ENCODE data around the gene CNTNAP3B.
"Not testable (repeated sequence)": the region's sequence is repeated elsewhere in the genome, so short reads cannot be mapped to it uniquely, and the experiment has no call there.

The CNTNAP3B gene

DNA sequence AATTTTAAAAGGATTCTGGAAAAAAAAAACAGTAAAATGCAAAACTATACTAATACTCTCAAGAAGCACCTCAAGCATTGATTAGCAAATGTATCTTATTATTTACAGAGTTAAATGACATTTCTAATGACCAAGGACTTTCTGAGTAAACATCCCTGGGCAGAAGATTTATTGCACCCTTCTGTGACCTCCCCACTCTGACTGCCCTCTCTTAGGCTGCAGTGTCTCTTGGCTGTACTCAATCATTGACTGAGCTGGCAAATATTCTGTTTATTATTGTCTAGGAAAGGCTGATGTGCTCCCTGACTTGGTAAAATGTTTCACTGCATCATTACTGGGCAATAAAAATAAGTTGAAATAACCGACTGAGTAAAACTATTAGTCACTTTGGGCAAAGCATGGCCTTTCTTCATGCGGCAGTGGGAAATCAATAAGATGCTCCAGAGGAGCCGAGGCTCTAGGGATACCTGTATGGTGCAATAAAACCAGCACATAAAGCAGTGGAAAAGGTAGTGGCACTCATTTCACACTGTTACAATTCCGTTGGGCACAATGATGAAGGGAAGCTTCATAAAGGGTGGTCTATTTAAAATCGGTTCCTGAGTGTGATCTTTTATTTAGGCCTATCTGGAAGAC is 151.1 kb downstream of the CNTNAP3B start:
- not testable (repeated sequence) for DNase-seq (ENCODE audit: low read depth in 2 of 2)

DNA sequence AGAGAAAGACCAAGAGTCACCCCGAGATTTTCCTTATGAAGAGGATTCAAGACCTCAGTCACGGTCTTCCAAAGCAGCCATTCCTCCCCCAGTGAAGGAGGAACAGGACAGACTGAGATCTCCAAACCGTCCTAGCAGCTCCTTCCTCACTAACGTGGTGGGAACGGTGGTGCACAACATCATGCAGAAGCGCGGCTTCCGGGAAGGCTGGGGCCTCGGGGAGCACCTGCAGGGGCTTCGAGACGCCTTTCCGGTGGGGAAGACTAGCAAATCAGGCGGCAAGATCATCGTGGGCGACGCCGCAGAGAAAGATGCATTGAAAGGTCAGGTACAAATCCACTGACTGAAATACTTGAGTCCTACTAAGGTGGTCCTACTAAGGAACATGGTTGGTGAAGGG is 154.3 kb downstream of the CNTNAP3B start:
- not testable (repeated sequence) for DNase-seq (ENCODE audit: low read depth in 2 of 2)

DNA sequence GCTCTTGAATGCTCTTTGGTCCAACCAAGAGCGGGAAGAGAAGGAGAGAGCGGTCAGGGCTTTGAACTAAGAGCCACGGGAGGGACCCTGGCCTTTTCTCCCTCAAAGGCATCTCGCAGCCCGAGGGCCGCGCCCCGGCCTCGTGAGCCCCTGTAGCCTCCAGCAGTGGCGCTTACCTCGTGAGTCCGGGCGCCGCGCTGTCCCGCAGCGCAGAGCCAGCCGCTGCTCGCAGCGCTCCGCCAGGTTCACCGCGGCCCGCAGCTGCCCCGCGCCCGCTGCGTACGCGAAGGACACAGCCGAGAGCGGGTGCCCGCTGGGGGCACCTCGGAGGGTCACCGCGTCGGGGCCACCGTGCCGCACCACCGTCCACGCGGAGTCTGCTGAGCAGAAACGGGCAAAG is 176.2 kb downstream of the CNTNAP3B start:
- not testable (repeated sequence) for DNase-seq (ENCODE audit: low read depth in 2 of 2)

DNA sequence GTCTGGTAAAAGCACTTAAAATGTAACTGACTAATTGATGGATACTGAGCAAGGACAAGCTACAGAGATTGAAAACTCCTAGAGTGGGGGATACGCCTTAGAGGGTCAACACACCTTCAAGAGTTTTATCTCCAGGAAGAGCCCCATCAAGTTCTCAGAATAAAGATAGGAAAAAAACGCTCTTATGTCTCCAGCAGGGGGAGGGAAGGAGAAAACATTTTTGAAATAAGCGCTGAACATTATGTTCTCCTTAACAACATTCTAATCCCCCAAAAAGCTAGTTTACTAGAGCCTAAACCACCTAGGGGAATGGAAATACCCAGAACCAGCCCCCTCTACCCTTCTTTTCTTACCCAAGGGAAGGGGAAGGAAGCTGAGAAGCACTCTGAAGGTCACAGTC is 187.5 kb downstream of the CNTNAP3B start:
- not testable (repeated sequence) for DNase-seq (ENCODE audit: low read depth in 2 of 2)

DNA sequence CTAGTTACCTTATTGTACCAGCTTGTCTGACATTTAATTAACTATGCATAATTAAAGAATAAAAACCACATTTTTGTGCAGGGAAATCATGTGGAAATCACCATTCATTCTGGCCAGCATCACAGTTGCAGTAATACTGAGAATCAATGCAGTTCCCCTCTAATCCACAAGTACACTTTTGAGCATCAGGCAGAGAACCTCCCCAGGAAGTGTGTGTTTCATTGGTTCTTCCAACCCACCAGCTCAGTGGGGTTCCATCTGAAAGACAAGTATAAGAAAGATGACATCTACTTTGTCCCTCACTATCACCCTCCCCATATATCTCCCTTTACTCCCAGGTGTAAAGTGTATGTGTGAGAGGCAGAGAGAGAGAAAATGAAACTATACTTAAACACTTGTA is 191.1 kb downstream of the CNTNAP3B start:
- not testable (repeated sequence) for DNase-seq (ENCODE audit: low read depth in 2 of 2)

DNA sequence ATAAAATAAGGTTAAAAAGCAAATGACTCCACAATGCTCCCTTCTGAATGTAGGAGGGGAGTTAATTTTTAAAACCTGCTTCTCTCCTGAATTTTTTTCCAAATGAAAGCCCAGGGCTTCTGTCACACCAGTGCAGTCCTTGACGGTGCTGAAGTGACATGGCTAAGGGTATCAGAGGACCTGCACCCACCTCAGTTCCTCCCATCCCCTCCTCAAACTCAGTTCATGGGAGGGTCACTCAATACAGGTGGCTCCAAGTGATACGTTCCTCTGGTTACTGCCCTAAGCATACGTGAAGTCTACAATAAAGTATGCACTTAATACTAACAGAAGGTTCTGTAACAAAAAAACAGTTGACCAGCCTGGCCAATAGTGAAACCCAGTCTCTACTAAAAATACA is 193.5 kb downstream of the CNTNAP3B start:
- not testable (repeated sequence) for DNase-seq (ENCODE audit: low read depth in 2 of 2)

DNA sequence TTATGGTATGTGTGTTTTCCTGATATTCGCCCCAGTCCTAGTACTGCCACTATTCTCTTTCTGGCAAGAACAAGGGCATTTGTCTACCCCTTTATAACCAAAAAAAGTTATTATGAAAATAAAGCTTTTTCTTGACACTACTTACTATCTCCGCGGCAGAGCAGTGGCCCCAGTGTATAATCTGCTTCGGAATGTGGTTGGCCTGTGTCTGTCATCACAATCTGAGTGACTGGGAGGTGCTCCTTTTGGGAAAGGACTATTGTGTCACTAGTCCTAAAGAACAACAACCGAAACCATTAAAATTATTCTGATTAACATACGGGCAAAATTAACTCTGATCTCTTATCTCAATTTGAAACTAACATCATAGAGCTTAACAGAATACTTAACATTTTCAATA is 200.1 kb downstream of the CNTNAP3B start:
- not testable (repeated sequence) for DNase-seq (ENCODE audit: low read depth in 2 of 2)

DNA sequence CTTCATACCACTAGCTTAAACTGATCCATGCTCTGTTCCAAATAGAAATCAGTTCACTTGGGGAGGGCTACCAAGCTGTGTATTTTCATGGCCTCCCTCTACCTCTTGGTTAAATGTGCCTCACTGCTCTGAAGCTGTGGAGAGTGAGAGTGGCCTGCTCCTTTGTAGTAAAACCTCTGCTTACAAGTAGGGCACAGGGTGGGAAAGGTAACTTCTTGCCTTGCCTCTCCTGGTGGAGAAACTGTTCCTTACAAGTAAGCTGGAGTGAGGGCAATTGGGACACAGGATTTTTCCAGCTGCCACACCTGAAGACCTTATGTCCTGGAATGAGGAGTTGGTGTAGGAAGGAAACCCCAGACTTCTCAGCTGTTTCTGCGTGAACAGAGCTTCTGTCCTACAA is 211.9 kb downstream of the CNTNAP3B start:
- not testable (repeated sequence) for DNase-seq (ENCODE audit: low read depth in 2 of 2)

DNA sequence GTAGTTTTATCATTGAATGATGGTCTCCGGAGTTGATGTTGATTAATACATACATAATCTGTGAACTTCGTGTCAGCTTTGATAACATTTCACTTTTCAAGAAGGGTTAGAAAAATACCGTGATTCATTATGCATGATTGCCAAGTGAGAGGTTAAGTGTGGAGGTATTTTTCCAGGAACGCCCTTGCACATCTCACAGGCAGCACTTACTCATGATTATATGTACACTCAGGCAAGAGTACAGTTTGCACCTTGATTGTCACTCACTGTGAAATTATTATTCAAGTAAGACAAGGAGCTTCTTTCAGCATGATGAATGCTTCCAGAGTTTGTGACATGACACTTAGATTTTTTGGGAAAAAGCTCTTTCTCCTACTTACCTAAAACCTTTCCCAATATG is 223.7 kb downstream of the CNTNAP3B start:
- not testable (repeated sequence) for DNase-seq (ENCODE audit: low read depth in 2 of 2)

DNA sequence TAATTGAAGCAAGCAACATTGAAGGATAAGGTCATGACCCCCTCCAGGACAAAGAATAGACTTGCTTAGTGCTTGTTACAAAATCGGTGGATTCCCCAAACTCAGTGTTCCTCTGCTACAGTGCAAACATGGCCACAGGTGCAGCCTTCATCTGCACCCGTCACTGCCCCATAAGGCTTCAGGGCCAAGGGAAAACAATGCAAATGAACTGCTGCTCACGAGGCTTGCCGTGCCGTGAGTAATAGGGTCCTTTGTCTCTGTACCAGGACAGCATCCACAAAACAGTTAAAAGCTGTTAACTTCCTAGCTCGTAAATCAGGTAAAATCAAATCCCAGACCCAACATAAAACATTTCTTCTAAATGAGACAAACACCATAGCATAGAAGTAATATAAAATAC is 226.5 kb downstream of the CNTNAP3B start:
- DNase-seq (ENCODE audit: low read depth in 2 of 2) = not testable (repeated sequence)

DNA sequence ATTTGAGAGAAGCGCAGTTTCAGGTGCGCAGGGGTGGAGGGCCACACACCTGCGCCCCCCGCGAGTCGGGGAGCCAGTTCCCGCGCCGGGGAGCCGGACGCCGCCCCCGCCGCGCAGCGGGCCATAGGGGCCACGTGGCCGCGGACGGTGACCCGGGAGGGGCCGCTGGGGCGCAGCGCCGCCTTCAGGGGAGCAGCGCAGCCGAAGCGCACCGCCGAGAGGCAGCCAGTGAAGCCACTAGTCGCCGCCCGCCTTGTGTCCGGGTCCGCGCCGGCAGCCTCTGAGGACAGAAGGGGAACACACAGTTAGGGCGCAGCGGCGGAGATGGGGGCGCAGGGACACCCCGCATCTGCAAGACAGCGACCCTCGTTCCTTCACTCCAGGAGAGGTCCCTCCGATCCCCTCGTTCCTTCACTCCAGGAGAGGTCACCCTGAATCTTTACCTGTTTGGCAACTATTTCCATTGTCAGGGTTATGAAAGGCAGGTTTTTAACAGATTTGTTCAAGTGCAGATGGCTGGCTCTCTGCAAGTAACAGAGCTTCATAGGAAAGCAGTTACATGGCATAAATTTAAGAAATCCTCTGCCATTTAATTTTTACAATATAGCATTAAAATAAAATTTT is 230.4 kb downstream of the CNTNAP3B start:
- not testable (repeated sequence) for DNase-seq (ENCODE audit: low read depth in 2 of 2)

DNA sequence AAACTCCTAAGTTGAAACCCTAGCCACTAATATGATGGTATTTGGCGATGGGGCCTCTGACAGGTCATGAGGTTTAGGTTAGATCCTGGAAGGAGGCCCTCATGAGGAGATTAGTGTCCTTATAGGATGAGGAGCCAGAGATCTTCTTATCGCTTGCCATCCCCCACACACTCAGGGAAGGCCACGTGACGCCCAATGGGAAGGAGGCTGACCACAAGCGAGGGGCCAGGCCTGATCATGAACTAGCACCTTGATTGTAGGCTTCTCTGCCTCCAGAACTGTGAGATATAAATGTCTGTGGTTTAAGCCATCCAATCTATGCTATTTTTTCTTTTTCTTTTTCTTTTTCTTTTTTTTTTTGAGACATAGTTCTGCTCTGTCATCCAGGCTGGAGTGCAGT is 254.7 kb downstream of the CNTNAP3B start:
- not testable (repeated sequence) for DNase-seq (ENCODE audit: low read depth in 2 of 2)

DNA sequence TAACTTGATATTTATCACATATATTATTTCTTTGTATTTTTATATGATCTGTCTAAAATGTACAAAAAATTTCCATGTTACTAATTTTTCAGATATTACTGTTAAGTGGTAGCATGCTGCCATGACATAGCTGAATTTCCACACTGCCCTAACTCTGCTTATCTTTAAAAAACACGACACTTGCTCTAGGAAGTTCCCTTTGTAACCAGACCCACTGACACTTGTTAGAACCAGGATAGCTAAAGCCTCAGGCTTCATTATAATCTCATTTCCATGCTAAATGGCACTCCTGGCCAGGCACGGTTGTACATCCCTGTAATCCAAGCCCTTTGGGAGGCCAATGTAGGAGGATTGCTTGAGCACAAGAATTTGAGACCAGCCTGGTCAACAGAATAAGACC is 273.8 kb downstream of the CNTNAP3B start:
- DNase-seq (ENCODE audit: low read depth in 2 of 2) = not testable (repeated sequence)

DNA sequence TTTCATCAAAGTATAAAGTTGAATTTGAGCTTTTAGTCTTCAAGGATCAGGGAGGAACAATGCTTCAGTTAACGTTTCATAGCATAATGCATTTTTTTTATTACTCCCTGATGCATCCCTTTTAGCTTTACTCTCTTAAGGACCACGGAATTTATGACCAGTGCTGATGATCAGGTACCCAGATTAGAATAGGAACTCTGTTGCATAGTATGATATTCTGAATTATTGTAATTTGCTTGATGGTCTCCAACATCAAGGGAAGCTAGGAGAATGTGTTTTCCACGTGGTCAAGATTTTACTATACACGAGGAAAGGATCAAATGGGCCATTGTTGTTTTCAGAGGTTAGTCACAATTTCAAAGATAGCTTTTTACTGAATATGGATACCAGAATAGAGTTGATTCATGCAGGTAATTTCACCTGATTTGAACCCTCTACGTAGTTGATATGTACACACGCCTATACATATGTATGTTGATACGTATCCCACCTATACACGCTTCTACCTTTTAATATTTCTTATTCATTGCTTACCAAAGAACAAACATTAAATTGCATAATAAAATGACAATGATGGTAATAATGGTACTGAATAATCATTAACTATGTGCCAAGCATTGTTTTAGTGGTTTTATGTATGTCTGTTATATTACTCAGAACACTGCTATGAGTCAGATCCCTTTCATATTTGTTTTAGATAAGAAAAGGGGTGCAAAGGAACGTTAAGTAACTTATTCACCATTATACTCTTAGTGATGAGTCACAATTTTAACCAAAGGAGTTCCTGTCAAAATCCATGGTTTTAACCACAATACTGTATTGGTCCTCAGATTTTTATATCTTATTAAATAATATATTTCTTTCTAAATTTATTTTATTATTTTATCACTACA is 277.1 kb downstream of the CNTNAP3B start:
- not testable (repeated sequence) for DNase-seq (ENCODE audit: low read depth in 2 of 2)

DNA sequence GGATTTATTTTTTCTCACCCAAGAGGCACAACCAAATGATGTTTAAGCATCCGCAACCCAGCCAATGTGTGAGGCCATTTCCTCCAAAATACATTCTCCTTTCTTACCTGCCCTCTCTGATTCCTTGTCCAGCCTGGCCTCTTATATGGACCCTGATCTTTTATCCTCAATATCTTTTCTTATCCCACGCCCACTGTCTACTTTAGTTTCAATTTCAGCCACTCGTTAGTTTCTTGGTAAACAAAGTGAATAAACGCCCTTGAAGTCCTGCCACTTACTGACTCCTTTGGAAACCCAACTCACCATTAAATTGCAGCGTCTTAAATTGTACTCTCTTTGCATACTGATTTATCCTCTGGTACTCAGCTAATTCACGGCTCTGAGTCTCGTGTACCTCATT is 281.4 kb downstream of the CNTNAP3B start:
- not testable (repeated sequence) for DNase-seq (ENCODE audit: low read depth in 2 of 2)

All from stimulated activated CD4-positive, alpha-beta T cell treated with anti-CD3 and anti-CD28 coated beads, Interleukin-1b, Interleukin-23, amount 100 ng/mL, for 4 hours (primary cell).